Tibial nerve (tissue), 4 donors: Measurements from ENCODE around the gene KCNIP3. TPM values are rescaled to one million over a fixed set of nuclear protein-coding genes. Genes with fewer than 3 reads are reported as not detected.

Experiments used
- DNase-seq, 2 donors: peaks; one replicate each; pipeline ENCODE4 v3.0.0-alpha.2; 2019; ENCODE audit warnings: low spot score in 2 of 2
- H3K27ac ChIP-seq, 4 donors: fragments of 200-600 bp; sonication (generic) in 3 of 4; one replicate each; pipeline ENCODE4 v1.5.1; 2017 to 2019; ENCODE audit warnings: mild to moderate bottlenecking in 1 of 4
- H3K27me3 ChIP-seq, 2 donors: fragments of 200-600 bp; sonication (generic) in 1 of 2; one replicate each; pipeline versions ENCODE4 v1.5.1 to v1.6.0; 2017 to 2019
- H3K36me3 ChIP-seq, 3 donors: fragments of 200-600 bp; sonication (generic); one replicate each; pipeline ENCODE4 v1.5.1; 2018 to 2019
- H3K4me1 ChIP-seq, 4 donors: fragments of 200-600 bp; sonication (generic) in 3 of 4; one replicate each; pipeline ENCODE4 v1.5.1; 2017 to 2019
- H3K4me3 ChIP-seq, 4 donors: fragments of 200-600 bp; sonication (generic) in 3 of 4; one replicate each; pipeline ENCODE4 v1.5.1; 2017 to 2019; ENCODE audit warnings: mild to moderate bottlenecking in 1 of 4, moderate library complexity in 1 of 4
- H3K9me3 ChIP-seq, 4 donors: fragments of 200-600 bp; sonication (generic) in 3 of 4; one replicate each; pipeline ENCODE4 v1.5.1; 2017 to 2019
- EP300 ChIP-seq, 2 donors: sonication (generic); formaldehyde crosslinking; IDR thresholded peaks; one replicate each; pipeline ENCODE4 v1.6.1; 2017; ENCODE audit warnings: antibody characterized with exemption in 2 of 2, mild to moderate bottlenecking in 1 of 2
- POLR2A ChIP-seq, 2 donors: fragments of 450-650 bp; IDR thresholded peaks; one replicate each; pipeline ENCODE4 v1.6.1; 2017; ENCODE audit warnings: antibody characterized with exemption in 2 of 2, mild to moderate bottlenecking in 2 of 2, moderate library complexity in 2 of 2
- WGBS, 2 donors: methylation state at CpG; one replicate each; pipeline ENCODE4 v1.1.5; 2018; 5-methylcytosine and 5-hydroxymethylcytosine counted together
- total RNA-seq, 4 donors: library from RNA; depleted of rRNA; stranded (reverse); fragments of >200 nt; gene quantifications; one replicate each; pipeline ENCODE4 v1.1.0, GENCODE V29; 2016
- TF ChIP-seq, protein P1 (sequence below), 5 experiments: fragments of 200-600 bp in 3 of 5; fragments of 450-650 bp in 2 of 5; sonication (generic) in 3 of 5; IDR thresholded peaks; one replicate each; pipeline ENCODE4 v1.5.1; 2016 to 2019; ENCODE audit warnings: antibody characterized with exemption in 5 of 5, mild to moderate bottlenecking in 3 of 5, moderate library complexity in 2 of 5

The KCNIP3 gene
- total RNA-seq, 4 donors from 2014 or later = 35.1 to 90.8 (median 50.2) TPM

GRCh38 chr2:95329891-95330793 lies 33.0 kb downstream of the KCNIP3 start:
- Histone ChIP-seq H3K36me3 (no peaks in the 10 kb centered on the region), H3K9me3 (no peaks in the 10 kb centered on the region), H3K27me3 (no peaks in the 10 kb centered on the region), H3K27ac (no peak overlapping the region), H3K4me3 (no peak overlapping the region), H3K4me1 (no peaks in the 10 kb centered on the region)
- TF ChIP-seq EP300 (IDR thresholded peaks at IDR 0.05) (no peak), POLR2A (IDR thresholded peaks at IDR 0.05) (no peak)
- TF ChIP-seq, protein P1, sequence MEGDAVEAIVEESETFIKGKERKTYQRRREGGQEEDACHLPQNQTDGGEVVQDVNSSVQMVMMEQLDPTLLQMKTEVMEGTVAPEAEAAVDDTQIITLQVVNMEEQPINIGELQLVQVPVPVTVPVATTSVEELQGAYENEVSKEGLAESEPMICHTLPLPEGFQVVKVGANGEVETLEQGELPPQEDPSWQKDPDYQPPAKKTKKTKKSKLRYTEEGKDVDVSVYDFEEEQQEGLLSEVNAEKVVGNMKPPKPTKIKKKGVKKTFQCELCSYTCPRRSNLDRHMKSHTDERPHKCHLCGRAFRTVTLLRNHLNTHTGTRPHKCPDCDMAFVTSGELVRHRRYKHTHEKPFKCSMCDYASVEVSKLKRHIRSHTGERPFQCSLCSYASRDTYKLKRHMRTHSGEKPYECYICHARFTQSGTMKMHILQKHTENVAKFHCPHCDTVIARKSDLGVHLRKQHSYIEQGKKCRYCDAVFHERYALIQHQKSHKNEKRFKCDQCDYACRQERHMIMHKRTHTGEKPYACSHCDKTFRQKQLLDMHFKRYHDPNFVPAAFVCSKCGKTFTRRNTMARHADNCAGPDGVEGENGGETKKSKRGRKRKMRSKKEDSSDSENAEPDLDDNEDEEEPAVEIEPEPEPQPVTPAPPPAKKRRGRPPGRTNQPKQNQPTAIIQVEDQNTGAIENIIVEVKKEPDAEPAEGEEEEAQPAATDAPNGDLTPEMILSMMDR (IDR thresholded peaks at IDR 0.05) = no peak
- 61 to 74% methylated on average over 17 to 23 of the region's 23 CpGs for WGBS, 2 donors
- no peak for DNase-seq

GRCh38 chr2:95330794-95331338 lies 33.7 kb downstream of the KCNIP3 start:
- no peak overlapping the region for H3K4me3 ChIP-seq
- no peak overlapping the region for H3K27ac ChIP-seq
- no peaks in the 10 kb centered on the region for H3K36me3 ChIP-seq
- DNase-seq = no peak
- H3K4me1 ChIP-seq = no peaks in the 10 kb centered on the region
- WGBS, 2 donors = 81 to 82% methylated on average over 11 of the region's 11 CpGs
- TF ChIP-seq POLR2A (IDR thresholded peaks at IDR 0.05) (no peak), EP300 (IDR thresholded peaks at IDR 0.05) (no peak)
- TF ChIP-seq, protein P1 (IDR thresholded peaks at IDR 0.05) = no peak
- no peaks in the 10 kb centered on the region for H3K27me3 ChIP-seq
- no peaks in the 10 kb centered on the region for H3K9me3 ChIP-seq

DNA sequence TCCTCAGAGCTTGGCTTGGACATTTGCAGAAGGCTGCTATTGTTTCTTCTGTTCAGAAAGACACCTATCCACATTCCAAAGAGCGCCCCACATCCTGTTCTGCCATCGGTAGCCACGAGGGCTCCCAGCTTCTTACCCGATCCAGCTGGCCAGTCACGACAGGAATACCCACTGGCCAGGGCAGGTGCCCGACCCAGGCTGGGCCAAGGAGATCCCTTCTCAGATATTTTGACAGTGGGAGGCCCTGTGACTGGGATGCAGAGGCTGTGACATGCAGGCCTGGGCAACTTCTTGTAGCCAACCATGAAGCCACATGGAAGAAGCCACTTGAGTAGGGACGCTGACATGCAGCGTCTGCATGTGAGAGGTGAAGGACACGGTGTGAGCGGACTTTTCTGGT lies 34.5 kb downstream of the KCNIP3 start:
- no peaks in the 10 kb centered on the region for H3K4me1 ChIP-seq
- H3K27ac ChIP-seq = no peak overlapping the region
- DNase-seq = no peak
- no peaks in the 10 kb centered on the region for H3K36me3 ChIP-seq
- H3K27me3 ChIP-seq = no peaks in the 10 kb centered on the region
- H3K4me3 ChIP-seq = no peak overlapping the region
- 84 to 86% methylated on average over 10 of the region's 10 CpGs for WGBS, 2 donors
- H3K9me3 ChIP-seq = no peaks in the 10 kb centered on the region
- TF ChIP-seq EP300 (IDR thresholded peaks at IDR 0.05) (no peak), POLR2A (IDR thresholded peaks at IDR 0.05) (no peak)
- TF ChIP-seq, protein P1 (IDR thresholded peaks at IDR 0.05) = no peak

DNA sequence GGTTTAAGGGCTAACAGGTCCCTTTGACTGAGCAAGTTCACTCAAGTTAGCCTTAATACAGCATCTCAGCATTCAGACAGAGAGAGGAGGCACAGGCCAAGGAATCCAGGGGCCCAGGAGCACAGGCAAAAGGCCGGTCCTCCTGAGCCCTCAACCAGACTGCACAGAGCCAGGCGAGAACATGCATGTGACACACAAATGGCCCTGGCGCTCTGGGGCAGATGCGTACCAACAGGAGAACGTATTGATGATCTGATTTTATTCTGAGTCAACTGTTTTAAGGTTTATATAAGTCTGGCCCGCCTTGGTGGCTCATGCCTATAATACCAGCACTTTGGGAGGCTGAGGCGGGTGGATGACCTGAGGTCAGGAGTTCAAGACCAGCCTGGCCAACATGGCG lies 34.9 kb downstream of the KCNIP3 start:
- Histone ChIP-seq H3K4me3 (no peak overlapping the region), H3K9me3 (no peaks in the 10 kb centered on the region), H3K4me1 (no peaks in the 10 kb centered on the region), H3K27me3 (no peaks in the 10 kb centered on the region), H3K27ac (no peak overlapping the region), H3K36me3 (no peaks in the 10 kb centered on the region)
- DNase-seq = no peak
- no peak for TF ChIP-seq POLR2A (IDR thresholded peaks at IDR 0.05)
- no peak for TF ChIP-seq EP300 (IDR thresholded peaks at IDR 0.05)
- TF ChIP-seq, protein P1 (IDR thresholded peaks at IDR 0.05) = no peak
- WGBS, 2 donors = 87 to 91% methylated on average over 6 to 8 of the region's 8 CpGs

GRCh38 chr2:95333056-95333455 lies 35.9 kb downstream of the KCNIP3 start:
- TF ChIP-seq, protein P1 (IDR thresholded peaks at IDR 0.05) = no peak
- TF ChIP-seq EP300 (IDR thresholded peaks at IDR 0.05) (no peak), POLR2A (IDR thresholded peaks at IDR 0.05) (no peak)
- 88 to 89% methylated on average over 7 of the region's 7 CpGs for WGBS, 2 donors

More at GRCh38 chr2:95333056-95333455, 35.9 kb downstream of the KCNIP3 start:
- no peaks in the 10 kb centered on the region for H3K9me3 ChIP-seq
- H3K27ac ChIP-seq = no peak overlapping the region
- no peaks in the 10 kb centered on the region for H3K36me3 ChIP-seq
- no peak overlapping the region for H3K4me3 ChIP-seq
- H3K4me1 ChIP-seq = no peaks in the 10 kb centered on the region
- DNase-seq = no peak
- no peaks in the 10 kb centered on the region for H3K27me3 ChIP-seq
